Caco-2 (cell line): ENCODE results near the gene UBE3A. TPM values are rescaled to one million over a fixed set of nuclear protein-coding genes. Genes with fewer than 3 reads are reported as not detected.
"Not testable (repeated sequence)": the region's sequence is repeated elsewhere in the genome, so short reads cannot be mapped to it uniquely, and the experiment has no call there.

Source experiments
- BruUV-seq: library from RNA; stranded (reverse); fragments of 400-500 nt; replicated peaks from 2 replicates; lab custom pipeline; 2021; lab: Mats Ljungman, UMichigan
- CTCF ChIA-PET: fragments of 300-600 bp; sonication (Branson Sonifier 250); formaldehyde crosslinking; loops from one replicate; lab custom pipeline; 2022; ENCODE audit warnings: antibody characterized with exemption; lab: Charles Lee
- POLR2A ChIA-PET: fragments of 300-600 bp; sonication (Branson Sonifier 250); formaldehyde crosslinking; loops from one replicate; lab custom pipeline; 2022; ENCODE audit warnings: antibody characterized with exemption; lab: Charles Lee
- DNase-seq, 2 experiments: peaks; one replicate each; pipeline versions ENCODE4 v3.0.0 to v3.0.0-alpha.2; 2020 to 2022
- H3K27me3 ChIP-seq: replicated peaks from 2 replicates; pipeline ENCODE4 v1.6.0; 2011; ENCODE audit warnings: low read length; ENCODE audit not compliant: control insufficient read depth, insufficient read depth
- H3K36me3 ChIP-seq: 2 replicates; pipeline ENCODE4 v1.5.1; 2011; ENCODE audit warnings: low read length; ENCODE audit not compliant: control insufficient read depth, insufficient read depth
- H3K4me1 ChIP-seq: fragments of 250-450 bp; sonication (Bioruptor Pico); 2 replicates; pipeline ENCODE4 v1.5.1; 2020; ENCODE audit warnings: mild to moderate bottlenecking
- H3K4me3 ChIP-seq: 2 replicates; pipeline ENCODE4 v1.5.1; 2011; ENCODE audit warnings: low read depth, mild to moderate bottlenecking, control low read depth, low read length
- H3K9me3 ChIP-seq: fragments of 250-450 bp; sonication (Bioruptor Pico); 2 replicates; pipeline ENCODE4 v1.5.1; 2020; ENCODE audit warnings: mild to moderate bottlenecking, moderate library complexity
- H3K27ac Mint-ChIP-seq: one replicate; pipeline ENCODE4 v1.8.0; 2022; ENCODE audit warnings: mixed read lengths; ENCODE audit not compliant: unreplicated experiment
- H3K27me3 Mint-ChIP-seq: one replicate; pipeline ENCODE4 v1.8.0; 2022; ENCODE audit warnings: mixed read lengths; ENCODE audit not compliant: insufficient read depth, unreplicated experiment
- H3K36me3 Mint-ChIP-seq: one replicate; pipeline ENCODE4 v1.8.0; 2022; ENCODE audit warnings: mild to moderate bottlenecking, mixed read lengths; ENCODE audit not compliant: insufficient read depth, unreplicated experiment
- H3K4me1 Mint-ChIP-seq: one replicate; pipeline ENCODE4 v1.8.0; 2022; ENCODE audit warnings: low read depth, mixed read lengths; ENCODE audit not compliant: unreplicated experiment
- H3K4me3 Mint-ChIP-seq: one replicate; pipeline ENCODE4 v1.8.0; 2022; ENCODE audit warnings: mild to moderate bottlenecking, moderate library complexity, mixed read lengths; ENCODE audit not compliant: unreplicated experiment
- H3K9me3 Mint-ChIP-seq: one replicate; pipeline ENCODE4 v1.8.0; 2022; ENCODE audit warnings: mixed read lengths; ENCODE audit not compliant: unreplicated experiment
- CTCF ChIP-seq, 2 experiments: fragments of 200-600 bp in 1 of 2; IDR thresholded peaks; 1 replicate in 1 of 2; 2 replicates in 1 of 2; pipeline versions ENCODE4 v1.5.1 to v1.8.0; 2011 to 2022; ENCODE audit warnings: antibody characterized with exemption in 1 of 2, control low read depth in 1 of 2, inconsistent platforms in 1 of 2, low read depth in 1 of 2, low read length in 1 of 2, mild to moderate bottlenecking in 1 of 2, moderate library complexity in 1 of 2; ENCODE audit not compliant: insufficient read depth in 1 of 2, severe bottlenecking in 1 of 2, unreplicated experiment in 1 of 2
- intact Hi-C: fragments of 100-400 bp; cut with micrococcal nuclease; formaldehyde crosslinking; loops from one replicate; pipeline ENCODE4 v1.10.0; 2022; ENCODE audit not compliant: unreplicated experiment
- total RNA-seq: library from RNA; stranded (reverse); gene quantifications from 2 replicates; pipeline ENCODE4 v1.2.3, GENCODE V29; 2022

Gene UBE3A
- total RNA-seq, 1 experiment from 2014 or later, result 125 TPM

- Histone ChIP-seq H3K4me3 (no peak overlapping the region), H3K36me3 (no peaks in the 10 kb centered on the region; the same call in 1 of the 2 replicates), H3K9me3 (no peaks in the 10 kb centered on the region), H3K4me1 (no peaks in the 10 kb centered on the region), H3K27me3 (no peaks in the 10 kb centered on the region)
- BruUV-seq, result no TSS peak
- H3K27ac Mint-ChIP-seq, result no peak overlapping the region
- TF ChIP-seq CTCF (IDR thresholded peaks at IDR 0.05; ENCODE audit: insufficient read depth in 1 of 2, low read depth in 1 of 2, low read length in 1 of 2, severe bottlenecking in 1 of 2, unreplicated experiment in 1 of 2), result no peak
- no peaks in the 10 kb centered on the region for H3K27me3 Mint-ChIP-seq
- peaks cover 11% of the 10 kb centered on the region for H3K36me3 Mint-ChIP-seq
- H3K4me3 Mint-ChIP-seq, result no peak overlapping the region
- intact Hi-C loops, result no loop called here
- peaks cover 18% of the 10 kb centered on the region for H3K4me1 Mint-ChIP-seq
- CTCF ChIA-PET, result no interaction called here
- POLR2A ChIA-PET, result no interaction called here
- DNase-seq, result no peak
- no peaks in the 10 kb centered on the region for H3K9me3 Mint-ChIP-seq
Measured at GRCh38 chr15:25410649-25411048, 28.2 kb downstream of the UBE3A start.

- DNase-seq, H3K9me3 ChIP-seq, POLR2A ChIA-PET, H3K36me3 ChIP-seq, H3K4me1 ChIP-seq, H3K27me3 ChIP-seq, H3K4me3 ChIP-seq, BruUV-seq, H3K4me3 Mint-ChIP-seq, H3K9me3 Mint-ChIP-seq, H3K27me3 Mint-ChIP-seq, H3K27ac Mint-ChIP-seq, intact Hi-C loops, CTCF ChIA-PET: not testable (repeated sequence)
- Mint-ChIP-seq H3K4me1 (peaks cover 18% of the 10 kb centered on the region), H3K36me3 (peaks cover 13% of the 10 kb centered on the region)
Measured at GRCh38 chr15:25409731-25410130, 29.1 kb downstream of the UBE3A start.

DNA sequence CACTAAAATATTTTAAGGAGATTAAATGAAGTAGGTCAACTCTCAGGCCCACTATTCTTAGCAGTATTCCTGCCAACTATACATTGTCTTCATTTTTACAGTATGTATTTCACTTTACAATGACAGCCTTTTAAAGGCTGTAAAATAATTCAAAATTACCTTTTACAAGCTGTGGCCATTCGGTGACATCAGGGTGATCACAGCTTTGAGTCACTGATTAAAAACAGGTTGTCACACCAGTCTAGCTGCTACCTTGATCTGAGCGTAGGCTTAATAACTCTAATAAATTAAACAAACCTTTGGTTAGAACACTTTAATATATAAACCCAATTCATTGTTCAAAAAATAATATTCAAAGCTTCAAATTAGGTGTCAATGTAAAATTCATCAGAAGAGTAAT, 29.9 kb downstream of the UBE3A start:
- H3K4me1 ChIP-seq, result no peaks in the 10 kb centered on the region
- no peaks in the 10 kb centered on the region; the same call in 1 of the 2 replicates for H3K36me3 ChIP-seq
- CTCF ChIA-PET, result no interaction called here
- peaks cover 19% of the 10 kb centered on the region for H3K36me3 Mint-ChIP-seq
- POLR2A ChIA-PET, result no interaction called here
- no peak for TF ChIP-seq CTCF (IDR thresholded peaks at IDR 0.05; ENCODE audit: insufficient read depth in 1 of 2, low read depth in 1 of 2, low read length in 1 of 2, severe bottlenecking in 1 of 2, unreplicated experiment in 1 of 2)
- no peak overlapping the region for H3K4me3 Mint-ChIP-seq
- no peak overlapping the region for H3K27ac Mint-ChIP-seq
- H3K9me3 Mint-ChIP-seq, result no peaks in the 10 kb centered on the region
- intact Hi-C loops, result no loop called here
- H3K27me3 Mint-ChIP-seq, result no peaks in the 10 kb centered on the region
- no peak for DNase-seq
- BruUV-seq, result no TSS peak
- no peak overlapping the region for H3K4me3 ChIP-seq
- H3K27me3 ChIP-seq, result no peaks in the 10 kb centered on the region
- H3K4me1 Mint-ChIP-seq, result peaks cover 16% of the 10 kb centered on the region
- H3K9me3 ChIP-seq, result no peaks in the 10 kb centered on the region

DNA sequence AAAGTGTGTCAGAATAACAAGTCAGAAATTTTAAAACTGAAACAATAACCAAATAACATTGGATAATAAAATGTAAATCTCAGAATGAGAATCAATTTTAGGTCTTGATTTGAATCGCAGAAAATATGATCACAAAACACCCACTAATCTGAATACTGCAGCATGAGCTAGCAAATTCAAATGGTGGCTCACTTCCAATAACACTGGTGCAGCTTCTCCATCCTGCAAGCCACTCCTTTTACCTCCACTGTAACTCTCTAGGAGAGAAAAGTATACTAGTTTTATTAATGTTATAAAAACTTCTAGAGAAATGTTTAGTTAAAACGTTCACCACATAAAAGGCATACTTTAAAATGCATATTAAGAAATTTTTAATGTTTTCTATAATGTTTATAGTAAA, 30.4 kb downstream of the UBE3A start:
- no peaks in the 10 kb centered on the region for H3K9me3 Mint-ChIP-seq
- H3K27ac Mint-ChIP-seq, result no peak overlapping the region
- H3K27me3 Mint-ChIP-seq, result no peaks in the 10 kb centered on the region
- Histone ChIP-seq H3K4me3 (no peak overlapping the region), H3K9me3 (no peaks in the 10 kb centered on the region), H3K36me3 (no peaks in the 10 kb centered on the region; the same call in 1 of the 2 replicates), H3K4me1 (no peaks in the 10 kb centered on the region), H3K27me3 (no peaks in the 10 kb centered on the region)
- ChIA-PET POLR2A (no interaction called here), CTCF (no interaction called here)
- no peak overlapping the region for H3K4me3 Mint-ChIP-seq
- H3K4me1 Mint-ChIP-seq, result peaks cover 11% of the 10 kb centered on the region
- BruUV-seq, result no TSS peak
- intact Hi-C loops, result no loop called here
- no peak for DNase-seq
- no peak for TF ChIP-seq CTCF (IDR thresholded peaks at IDR 0.05; ENCODE audit: insufficient read depth in 1 of 2, low read depth in 1 of 2, low read length in 1 of 2, severe bottlenecking in 1 of 2, unreplicated experiment in 1 of 2)
- H3K36me3 Mint-ChIP-seq, result peaks cover 23% of the 10 kb centered on the region
